SK-N-SH (cell line): ENCODE data around the gene ADAP1. TPM values are rescaled to one million over a fixed set of nuclear protein-coding genes. Genes with fewer than 3 reads are reported as not detected.

Experiments used
- CTCF ChIA-PET: fragments of 300-600, 350-600 bp; formaldehyde crosslinking; extraction: SDS; loops from one replicate; lab custom pipeline; 2021; lab: Yijun Ruan, JAX
- POLR2A ChIA-PET: fragments of 350-600 bp; sonication (Branson Sonifier 250); formaldehyde crosslinking; extraction: SDS; loops from one replicate; lab custom pipeline; 2020; ENCODE audit warnings: antibody characterized with exemption, inconsistent platforms; lab: Yijun Ruan, JAX
- DNase-seq: peaks from one replicate; pipeline ENCODE4 v3.0.0; 2012
- H2AFZ ChIP-seq: fragments of 200-600 bp; sonication (generic); 2 replicates; pipeline ENCODE4 v1.8.1; 2016; ENCODE audit warnings: antibody characterized with exemption, mild to moderate bottlenecking, low read depth
- H3F3A ChIP-seq: fragments of 200-600 bp; sonication (generic); replicated peaks from 2 replicates; pipeline ENCODE3; 2016; ENCODE audit warnings: antibody characterized with exemption, mild to moderate bottlenecking; ENCODE audit not compliant: insufficient read depth
- H3K27ac ChIP-seq, 2 experiments: fragments of 200-500 bp in 1 of 2; fragments of 200-600 bp in 1 of 2; sonication (Bioruptor generic) in 1 of 2; sonication (generic), shearing (Covaris generic) in 1 of 2; 2 replicates each; pipeline versions ENCODE4 v1.5.1 to v1.6.1; 2014 to 2016; ENCODE audit warnings: low read depth in 2 of 2, inconsistent platforms in 1 of 2, low read length in 1 of 2, mild to moderate bottlenecking in 1 of 2, mixed read lengths in 1 of 2
- H3K27me3 ChIP-seq: fragments of 200-600 bp; sonication (generic), shearing (Covaris generic); 2 replicates; pipeline ENCODE4 v1.6.1; 2016; ENCODE audit warnings: mixed run types; ENCODE audit not compliant: insufficient read depth
- H3K36me3 ChIP-seq, 2 experiments: fragments of 200-500 bp in 1 of 2; fragments of 200-600 bp in 1 of 2; sonication (Bioruptor generic) in 1 of 2; sonication (generic) in 1 of 2; replicated peaks in 1 of 2; 2 replicates each; pipeline versions ENCODE3 to v1.5.1; 2014 to 2016; ENCODE audit warnings: low read length in 1 of 2, mild to moderate bottlenecking in 1 of 2; ENCODE audit not compliant: insufficient read depth in 2 of 2, control insufficient read depth in 1 of 2
- H3K4me1 ChIP-seq, 2 experiments: fragments of 200-500 bp in 1 of 2; fragments of 200-600 bp in 1 of 2; sonication (Bioruptor generic) in 1 of 2; sonication (generic), shearing (Covaris generic) in 1 of 2; 2 replicates each; pipeline versions ENCODE4 v1.5.1 to v1.6.1; 2014 to 2016; ENCODE audit warnings: low read depth in 1 of 2, low read length in 1 of 2, mixed run types in 1 of 2; ENCODE audit not compliant: insufficient read depth in 2 of 2, control insufficient read depth in 1 of 2
- H3K4me2 ChIP-seq: fragments of 200-600 bp; sonication (generic), shearing (Covaris generic); 2 replicates; pipeline ENCODE4 v1.6.1; 2017; ENCODE audit warnings: mixed run types
- H3K4me3 ChIP-seq, 2 experiments: fragments of 200-500 bp in 1 of 2; fragments of 200-600 bp in 1 of 2; sonication (Bioruptor generic) in 1 of 2; sonication (generic), shearing (Covaris generic) in 1 of 2; 2 replicates each; pipeline versions ENCODE4 v1.5.1 to v1.8.1; 2014 to 2016; ENCODE audit warnings: low read depth in 2 of 2, inconsistent platforms in 1 of 2, low read length in 1 of 2, mild to moderate bottlenecking in 1 of 2, mixed read lengths in 1 of 2, moderate library complexity in 1 of 2
- H3K79me2 ChIP-seq: fragments of 200-600 bp; sonication (generic); 2 replicates; pipeline ENCODE4 v1.8.1; 2017; ENCODE audit warnings: mild to moderate bottlenecking; ENCODE audit not compliant: insufficient read depth
- H3K9ac ChIP-seq: fragments of 200-600 bp; sonication (generic); 2 replicates; pipeline ENCODE4 v1.6.1; 2017; ENCODE audit warnings: mixed run types
- H3K9me2 ChIP-seq: fragments of 200-600 bp; sonication (generic); 2 replicates; pipeline ENCODE4 v1.6.1; 2017; ENCODE audit warnings: mixed run types
- H3K9me3 ChIP-seq: fragments of 200-600 bp; sonication (generic); 2 replicates; pipeline ENCODE4 v1.6.1; 2017; ENCODE audit warnings: mixed run types, mild to moderate bottlenecking, moderate library complexity
- H4K20me1 ChIP-seq: fragments of 200-600 bp; sonication (generic); 2 replicates; pipeline ENCODE4 v1.6.1; 2017; ENCODE audit warnings: mild to moderate bottlenecking, mixed run types; ENCODE audit not compliant: insufficient read depth
- CHD2 ChIP-seq: fragments of 150-350 bp; IDR thresholded peaks from 2 replicates; pipeline ENCODE4 v1.6.1; 2018; ENCODE audit warnings: low read length; ENCODE audit not compliant: partially characterized antibody
- EZH2phosphoT487 ChIP-seq: fragments of 200-600 bp; sonication (generic); IDR thresholded peaks from 2 replicates; pipeline ENCODE4 v1.6.1; 2017; ENCODE audit warnings: low read depth, mixed run types, mild to moderate bottlenecking, antibody characterized with exemption, moderate library complexity, borderline replicate concordance
- FOSL2 ChIP-seq: IDR thresholded peaks from 2 replicates; pipeline ENCODE4 v1.4.0; 2012; ENCODE audit warnings: low read depth, mild to moderate bottlenecking, moderate library complexity, borderline replicate concordance
- GABPA ChIP-seq: IDR thresholded peaks from 2 replicates; pipeline ENCODE4 v1.4.0; 2012; ENCODE audit warnings: low read depth, mild to moderate bottlenecking
- NRF1 ChIP-seq: IDR thresholded peaks from 2 replicates; pipeline ENCODE4 v1.6.1; 2012; ENCODE audit warnings: low read depth, mild to moderate bottlenecking, low read length
- RAD21 ChIP-seq: IDR thresholded peaks from 2 replicates; pipeline ENCODE4 v1.6.1; 2012; ENCODE audit warnings: mild to moderate bottlenecking, low read length
- RCOR1 ChIP-seq: fragments of 150-350 bp; IDR thresholded peaks from 2 replicates; pipeline ENCODE4 v1.6.1; 2017; ENCODE audit warnings: antibody characterized with exemption, low read length
- RFX5 ChIP-seq: IDR thresholded peaks from 2 replicates; pipeline ENCODE4 v1.6.1; 2012; ENCODE audit warnings: mild to moderate bottlenecking, improper control_type of control experiment, low read length
- RXRA ChIP-seq: IDR thresholded peaks from 2 replicates; pipeline ENCODE4 v1.4.0; 2012; ENCODE audit warnings: low read depth, mild to moderate bottlenecking, borderline replicate concordance
- SMC3 ChIP-seq: IDR thresholded peaks from 2 replicates; pipeline ENCODE4 v1.6.1; 2012; ENCODE audit warnings: low read depth, low read length, improper control_type of control experiment
- TAF1 ChIP-seq: IDR thresholded peaks from 2 replicates; pipeline ENCODE4 v1.6.1; 2012; ENCODE audit warnings: low read depth, mild to moderate bottlenecking, low read length, moderate library complexity, borderline replicate concordance
- TCF12 ChIP-seq: IDR thresholded peaks from 2 replicates; pipeline ENCODE4 v1.4.0; 2012
- TEAD4 ChIP-seq: IDR thresholded peaks from 2 replicates; pipeline ENCODE4 v1.4.0; 2012; ENCODE audit warnings: mild to moderate bottlenecking, borderline replicate concordance; ENCODE audit not compliant: insufficient read depth
- USF2 ChIP-seq: fragments of 150-350 bp; IDR thresholded peaks from 2 replicates; pipeline ENCODE4 v1.6.1; 2017; ENCODE audit warnings: antibody characterized with exemption, low read length, low read depth, borderline replicate concordance
- WGBS: methylation state at CpG from one replicate; pipeline ENCODE4 v1.1.6; 2017; ENCODE audit warnings: low lambda C conversion rate; 5-methylcytosine and 5-hydroxymethylcytosine counted together
- polyA plus RNA-seq, 3 experiments: library from polyadenylated mRNA; depleted of rRNA; stranded (reverse); fragments of >200 nt; gene quantifications; 2 replicates each; pipeline ENCODE4 v1.2.3, GENCODE V29; 2012
- TF ChIP-seq, protein P1 (sequence below): IDR thresholded peaks from 2 replicates; pipeline ENCODE4 v1.6.1; 2012; ENCODE audit warnings: mild to moderate bottlenecking, low read depth, low read length, moderate library complexity
- TF ChIP-seq, protein P2 (sequence below): IDR thresholded peaks from 2 replicates; pipeline ENCODE4 v1.4.0; 2012; ENCODE audit warnings: low read depth, borderline replicate concordance
- TF ChIP-seq, protein P3 (sequence below): fragments of 150-350 bp; IDR thresholded peaks from 2 replicates; pipeline ENCODE4 v1.6.1; 2016; ENCODE audit warnings: mild to moderate bottlenecking, low read depth, low read length
- TF ChIP-seq, protein P4 (sequence below): IDR thresholded peaks from 2 replicates; pipeline ENCODE4; 2012
- TF ChIP-seq, protein P5 (sequence below): fragments of 200-600 bp; sonication (generic); IDR thresholded peaks from 2 replicates; pipeline ENCODE4 v1.6.1; 2017; ENCODE audit warnings: antibody characterized with exemption, mild to moderate bottlenecking, moderate library complexity

ADAP1 gene
- polyA plus RNA-seq, 1 of the 3 experiments (the other 2 are of a cell fraction): 3.2 TPM

DNA sequence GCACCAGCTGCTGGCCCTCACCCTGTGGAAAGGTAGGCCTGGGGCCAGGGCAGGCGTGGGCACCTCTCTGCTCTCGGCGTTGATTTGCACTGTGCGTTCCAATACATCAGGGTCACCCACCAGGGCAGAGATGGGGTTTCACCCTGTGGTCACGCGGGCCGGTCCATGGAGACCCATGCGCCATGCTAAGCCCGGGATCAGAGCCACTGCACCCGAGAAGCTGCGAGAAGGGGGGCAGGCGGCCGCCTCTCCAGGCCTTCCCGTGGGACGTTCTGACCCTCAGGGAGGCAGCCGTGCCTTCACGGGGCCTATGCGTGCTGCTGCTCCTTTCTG lies 67.0 kb downstream of the ADAP1 start:
- Histone ChIP-seq H3F3A (peaks cover 4% of the 10 kb centered on the region), H3K9me3 (no peaks in the 10 kb centered on the region), H3K9ac (no peak overlapping the region), H3K4me2 (no peak overlapping the region)
- TF ChIP-seq, protein P1, sequence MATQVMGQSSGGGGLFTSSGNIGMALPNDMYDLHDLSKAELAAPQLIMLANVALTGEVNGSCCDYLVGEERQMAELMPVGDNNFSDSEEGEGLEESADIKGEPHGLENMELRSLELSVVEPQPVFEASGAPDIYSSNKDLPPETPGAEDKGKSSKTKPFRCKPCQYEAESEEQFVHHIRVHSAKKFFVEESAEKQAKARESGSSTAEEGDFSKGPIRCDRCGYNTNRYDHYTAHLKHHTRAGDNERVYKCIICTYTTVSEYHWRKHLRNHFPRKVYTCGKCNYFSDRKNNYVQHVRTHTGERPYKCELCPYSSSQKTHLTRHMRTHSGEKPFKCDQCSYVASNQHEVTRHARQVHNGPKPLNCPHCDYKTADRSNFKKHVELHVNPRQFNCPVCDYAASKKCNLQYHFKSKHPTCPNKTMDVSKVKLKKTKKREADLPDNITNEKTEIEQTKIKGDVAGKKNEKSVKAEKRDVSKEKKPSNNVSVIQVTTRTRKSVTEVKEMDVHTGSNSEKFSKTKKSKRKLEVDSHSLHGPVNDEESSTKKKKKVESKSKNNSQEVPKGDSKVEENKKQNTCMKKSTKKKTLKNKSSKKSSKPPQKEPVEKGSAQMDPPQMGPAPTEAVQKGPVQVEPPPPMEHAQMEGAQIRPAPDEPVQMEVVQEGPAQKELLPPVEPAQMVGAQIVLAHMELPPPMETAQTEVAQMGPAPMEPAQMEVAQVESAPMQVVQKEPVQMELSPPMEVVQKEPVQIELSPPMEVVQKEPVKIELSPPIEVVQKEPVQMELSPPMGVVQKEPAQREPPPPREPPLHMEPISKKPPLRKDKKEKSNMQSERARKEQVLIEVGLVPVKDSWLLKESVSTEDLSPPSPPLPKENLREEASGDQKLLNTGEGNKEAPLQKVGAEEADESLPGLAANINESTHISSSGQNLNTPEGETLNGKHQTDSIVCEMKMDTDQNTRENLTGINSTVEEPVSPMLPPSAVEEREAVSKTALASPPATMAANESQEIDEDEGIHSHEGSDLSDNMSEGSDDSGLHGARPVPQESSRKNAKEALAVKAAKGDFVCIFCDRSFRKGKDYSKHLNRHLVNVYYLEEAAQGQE: no peak
- TF ChIP-seq, protein P2, sequence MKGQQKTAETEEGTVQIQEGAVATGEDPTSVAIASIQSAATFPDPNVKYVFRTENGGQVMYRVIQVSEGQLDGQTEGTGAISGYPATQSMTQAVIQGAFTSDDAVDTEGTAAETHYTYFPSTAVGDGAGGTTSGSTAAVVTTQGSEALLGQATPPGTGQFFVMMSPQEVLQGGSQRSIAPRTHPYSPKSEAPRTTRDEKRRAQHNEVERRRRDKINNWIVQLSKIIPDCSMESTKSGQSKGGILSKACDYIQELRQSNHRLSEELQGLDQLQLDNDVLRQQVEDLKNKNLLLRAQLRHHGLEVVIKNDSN: no peak
- TF ChIP-seq, protein P3, sequence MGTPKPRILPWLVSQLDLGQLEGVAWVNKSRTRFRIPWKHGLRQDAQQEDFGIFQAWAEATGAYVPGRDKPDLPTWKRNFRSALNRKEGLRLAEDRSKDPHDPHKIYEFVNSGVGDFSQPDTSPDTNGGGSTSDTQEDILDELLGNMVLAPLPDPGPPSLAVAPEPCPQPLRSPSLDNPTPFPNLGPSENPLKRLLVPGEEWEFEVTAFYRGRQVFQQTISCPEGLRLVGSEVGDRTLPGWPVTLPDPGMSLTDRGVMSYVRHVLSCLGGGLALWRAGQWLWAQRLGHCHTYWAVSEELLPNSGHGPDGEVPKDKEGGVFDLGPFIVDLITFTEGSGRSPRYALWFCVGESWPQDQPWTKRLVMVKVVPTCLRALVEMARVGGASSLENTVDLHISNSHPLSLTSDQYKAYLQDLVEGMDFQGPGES: no peak
- TF ChIP-seq TCF12 (no peak), RFX5 (no peak), NRF1 (no peak), RAD21 (no peak), SMC3 (no peak), TEAD4 (no peak), RCOR1 (no peak), EZH2phosphoT487 (no peak), USF2 (no peak), RXRA (no peak), GABPA (no peak), CHD2 (no peak), FOSL2 (no peak), TAF1 (no peak)
- TF ChIP-seq, protein P4, sequence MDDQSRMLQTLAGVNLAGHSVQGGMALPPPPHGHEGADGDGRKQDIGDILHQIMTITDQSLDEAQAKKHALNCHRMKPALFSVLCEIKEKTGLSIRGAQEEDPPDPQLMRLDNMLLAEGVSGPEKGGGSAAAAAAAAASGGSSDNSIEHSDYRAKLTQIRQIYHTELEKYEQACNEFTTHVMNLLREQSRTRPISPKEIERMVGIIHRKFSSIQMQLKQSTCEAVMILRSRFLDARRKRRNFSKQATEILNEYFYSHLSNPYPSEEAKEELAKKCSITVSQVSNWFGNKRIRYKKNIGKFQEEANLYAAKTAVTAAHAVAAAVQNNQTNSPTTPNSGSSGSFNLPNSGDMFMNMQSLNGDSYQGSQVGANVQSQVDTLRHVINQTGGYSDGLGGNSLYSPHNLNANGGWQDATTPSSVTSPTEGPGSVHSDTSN: no peak
- TF ChIP-seq, protein P5, sequence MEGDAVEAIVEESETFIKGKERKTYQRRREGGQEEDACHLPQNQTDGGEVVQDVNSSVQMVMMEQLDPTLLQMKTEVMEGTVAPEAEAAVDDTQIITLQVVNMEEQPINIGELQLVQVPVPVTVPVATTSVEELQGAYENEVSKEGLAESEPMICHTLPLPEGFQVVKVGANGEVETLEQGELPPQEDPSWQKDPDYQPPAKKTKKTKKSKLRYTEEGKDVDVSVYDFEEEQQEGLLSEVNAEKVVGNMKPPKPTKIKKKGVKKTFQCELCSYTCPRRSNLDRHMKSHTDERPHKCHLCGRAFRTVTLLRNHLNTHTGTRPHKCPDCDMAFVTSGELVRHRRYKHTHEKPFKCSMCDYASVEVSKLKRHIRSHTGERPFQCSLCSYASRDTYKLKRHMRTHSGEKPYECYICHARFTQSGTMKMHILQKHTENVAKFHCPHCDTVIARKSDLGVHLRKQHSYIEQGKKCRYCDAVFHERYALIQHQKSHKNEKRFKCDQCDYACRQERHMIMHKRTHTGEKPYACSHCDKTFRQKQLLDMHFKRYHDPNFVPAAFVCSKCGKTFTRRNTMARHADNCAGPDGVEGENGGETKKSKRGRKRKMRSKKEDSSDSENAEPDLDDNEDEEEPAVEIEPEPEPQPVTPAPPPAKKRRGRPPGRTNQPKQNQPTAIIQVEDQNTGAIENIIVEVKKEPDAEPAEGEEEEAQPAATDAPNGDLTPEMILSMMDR: no peak
- TF ChIP-seq, all 33 proteins: peak for 0
- Histone ChIP-seq H4K20me1 (peaks cover 66% of the 10 kb centered on the region), H3K9me2 (no peaks in the 10 kb centered on the region), H3K4me3 (no peak overlapping the region), H3K79me2 (peaks cover 70% of the 10 kb centered on the region), H3K27me3 (no peaks in the 10 kb centered on the region), H2AFZ (no peak overlapping the region), H3K36me3 (peaks cover 11 to 49% of the 10 kb centered on the region in 2 experiments), H3K27ac (no peak overlapping the region), H3K4me1 (no peaks in the 10 kb centered on the region; a peak in 1 of 4 replicates)
- 97% methylated on average over 17 of the region's 18 CpGs for WGBS
- ChIA-PET CTCF (interaction anchor here (1.2 to 1.9 kb wide), 2 partner anchors 14 to 106 kb away, joined by 3 to 8 read pairs; no protein-coding TSS in a partner anchor), POLR2A (no interaction called here)
- no peak for DNase-seq
